ENCODE data around the gene ASB5.

DNA sequence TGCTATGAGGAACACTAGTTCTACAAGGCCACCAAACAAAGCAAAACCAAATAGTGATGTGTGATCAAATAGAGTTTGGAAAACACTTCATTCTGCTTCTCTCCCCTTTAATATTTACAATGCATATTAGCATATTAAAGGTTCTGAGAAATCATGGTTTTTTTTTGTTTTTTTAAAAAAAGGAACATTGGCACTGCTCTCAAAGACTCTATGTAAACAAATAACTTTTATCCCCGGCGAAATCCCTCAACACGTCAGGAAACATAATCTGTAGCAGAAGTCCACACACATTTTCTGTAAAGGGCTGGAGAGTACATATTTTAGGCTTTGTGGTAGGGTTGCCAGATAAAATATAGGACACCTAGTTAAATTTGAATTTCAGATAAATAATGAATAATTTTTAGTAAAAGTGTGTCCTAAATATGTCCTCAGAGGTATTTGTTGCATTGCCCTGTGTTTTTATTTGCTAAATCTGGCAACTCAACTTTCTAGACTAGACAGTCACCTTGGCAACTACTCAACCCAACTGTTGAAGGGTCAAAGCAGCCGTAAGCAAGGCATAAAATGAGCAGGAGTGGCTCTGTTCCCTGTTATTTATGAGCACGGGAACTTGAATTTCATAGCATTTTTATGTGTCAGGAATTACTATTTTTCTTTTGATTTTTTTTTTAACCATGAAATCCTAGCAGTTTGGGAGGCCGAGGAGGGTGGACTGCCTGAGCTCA is 82.2 kb downstream of the ASB5 start:
- TF ChIP-seq EZH2 (IDR thresholded peaks at IDR 0.05; ENCODE audit: borderline replicate concordance, insufficient read depth, low read length, poor library complexity, severe bottlenecking), result no peak
- no peak for TF ChIP-seq POLR2AphosphoS5 (IDR thresholded peaks at IDR 0.05)
- TF ChIP-seq, protein P1, sequence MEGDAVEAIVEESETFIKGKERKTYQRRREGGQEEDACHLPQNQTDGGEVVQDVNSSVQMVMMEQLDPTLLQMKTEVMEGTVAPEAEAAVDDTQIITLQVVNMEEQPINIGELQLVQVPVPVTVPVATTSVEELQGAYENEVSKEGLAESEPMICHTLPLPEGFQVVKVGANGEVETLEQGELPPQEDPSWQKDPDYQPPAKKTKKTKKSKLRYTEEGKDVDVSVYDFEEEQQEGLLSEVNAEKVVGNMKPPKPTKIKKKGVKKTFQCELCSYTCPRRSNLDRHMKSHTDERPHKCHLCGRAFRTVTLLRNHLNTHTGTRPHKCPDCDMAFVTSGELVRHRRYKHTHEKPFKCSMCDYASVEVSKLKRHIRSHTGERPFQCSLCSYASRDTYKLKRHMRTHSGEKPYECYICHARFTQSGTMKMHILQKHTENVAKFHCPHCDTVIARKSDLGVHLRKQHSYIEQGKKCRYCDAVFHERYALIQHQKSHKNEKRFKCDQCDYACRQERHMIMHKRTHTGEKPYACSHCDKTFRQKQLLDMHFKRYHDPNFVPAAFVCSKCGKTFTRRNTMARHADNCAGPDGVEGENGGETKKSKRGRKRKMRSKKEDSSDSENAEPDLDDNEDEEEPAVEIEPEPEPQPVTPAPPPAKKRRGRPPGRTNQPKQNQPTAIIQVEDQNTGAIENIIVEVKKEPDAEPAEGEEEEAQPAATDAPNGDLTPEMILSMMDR (IDR thresholded peaks at IDR 0.05; ENCODE audit: poor library complexity, severe bottlenecking), result no peak
- TF ChIP-seq RAD21 (conservative IDR thresholded peaks at IDR 0.05), result no peak
- TF ChIP-seq, protein P2, sequence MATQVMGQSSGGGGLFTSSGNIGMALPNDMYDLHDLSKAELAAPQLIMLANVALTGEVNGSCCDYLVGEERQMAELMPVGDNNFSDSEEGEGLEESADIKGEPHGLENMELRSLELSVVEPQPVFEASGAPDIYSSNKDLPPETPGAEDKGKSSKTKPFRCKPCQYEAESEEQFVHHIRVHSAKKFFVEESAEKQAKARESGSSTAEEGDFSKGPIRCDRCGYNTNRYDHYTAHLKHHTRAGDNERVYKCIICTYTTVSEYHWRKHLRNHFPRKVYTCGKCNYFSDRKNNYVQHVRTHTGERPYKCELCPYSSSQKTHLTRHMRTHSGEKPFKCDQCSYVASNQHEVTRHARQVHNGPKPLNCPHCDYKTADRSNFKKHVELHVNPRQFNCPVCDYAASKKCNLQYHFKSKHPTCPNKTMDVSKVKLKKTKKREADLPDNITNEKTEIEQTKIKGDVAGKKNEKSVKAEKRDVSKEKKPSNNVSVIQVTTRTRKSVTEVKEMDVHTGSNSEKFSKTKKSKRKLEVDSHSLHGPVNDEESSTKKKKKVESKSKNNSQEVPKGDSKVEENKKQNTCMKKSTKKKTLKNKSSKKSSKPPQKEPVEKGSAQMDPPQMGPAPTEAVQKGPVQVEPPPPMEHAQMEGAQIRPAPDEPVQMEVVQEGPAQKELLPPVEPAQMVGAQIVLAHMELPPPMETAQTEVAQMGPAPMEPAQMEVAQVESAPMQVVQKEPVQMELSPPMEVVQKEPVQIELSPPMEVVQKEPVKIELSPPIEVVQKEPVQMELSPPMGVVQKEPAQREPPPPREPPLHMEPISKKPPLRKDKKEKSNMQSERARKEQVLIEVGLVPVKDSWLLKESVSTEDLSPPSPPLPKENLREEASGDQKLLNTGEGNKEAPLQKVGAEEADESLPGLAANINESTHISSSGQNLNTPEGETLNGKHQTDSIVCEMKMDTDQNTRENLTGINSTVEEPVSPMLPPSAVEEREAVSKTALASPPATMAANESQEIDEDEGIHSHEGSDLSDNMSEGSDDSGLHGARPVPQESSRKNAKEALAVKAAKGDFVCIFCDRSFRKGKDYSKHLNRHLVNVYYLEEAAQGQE (IDR thresholded peaks at IDR 0.05; ENCODE audit: borderline replicate concordance), result no peak
